Limb (tissue), 2 donors: ENCODE measurements around the gene UBE2E1.
"Not testable (repeated sequence)": the region's sequence is repeated elsewhere in the genome, so short reads cannot be mapped to it uniquely, and the experiment has no call there.

Source experiments
- DNase-seq, 2 donors: peaks; one replicate each; pipeline ENCODE4 v3.0.0-alpha.2; 2016; ENCODE audit errors: extremely low spot score in 2 of 2

The UBE2E1 gene

GRCh38 chr3:23845326-23846216 lies 39.8 kb downstream of the UBE2E1 start:
- DNase-seq: no peak

DNA sequence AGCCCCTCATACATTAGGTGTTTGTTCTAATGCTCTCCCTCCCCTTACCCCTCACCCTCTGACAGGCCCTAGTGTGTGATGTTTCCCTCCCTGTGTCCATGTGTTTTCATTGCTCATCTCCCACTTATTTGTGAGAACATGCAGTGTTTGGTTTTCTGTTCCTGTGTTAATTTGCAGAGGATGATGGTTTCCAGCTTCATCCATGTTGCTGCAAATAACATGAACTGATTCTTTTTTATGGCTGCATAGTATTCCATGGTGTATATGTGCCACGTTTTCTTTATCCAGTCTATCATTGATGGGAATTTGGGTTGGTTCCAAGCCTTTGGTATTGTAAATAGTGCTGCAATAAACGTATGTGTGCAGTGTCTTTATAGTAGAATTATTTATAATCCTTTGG lies 43.7 kb downstream of the UBE2E1 start:
- DNase-seq: not testable (repeated sequence)

DNA sequence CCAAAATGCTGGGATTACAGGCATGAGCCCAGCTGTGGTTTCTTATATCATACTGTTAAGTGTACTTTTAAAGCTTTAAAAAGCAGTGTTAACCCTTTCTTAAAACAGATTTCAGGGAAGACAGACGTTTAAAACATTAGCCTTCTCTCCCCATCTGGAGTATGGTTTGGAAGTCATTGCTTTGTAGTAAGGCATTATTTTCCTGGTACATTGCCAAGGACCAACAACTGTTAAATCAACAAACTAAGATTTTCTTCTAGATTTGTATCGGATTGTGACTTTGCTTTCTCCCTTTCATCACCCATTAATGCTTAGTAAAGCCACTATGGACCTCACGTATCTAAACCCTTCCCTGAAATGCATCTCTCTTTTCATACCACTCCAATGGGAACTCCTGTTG lies 50.5 kb downstream of the UBE2E1 start:
- no peak for DNase-seq

DNA sequence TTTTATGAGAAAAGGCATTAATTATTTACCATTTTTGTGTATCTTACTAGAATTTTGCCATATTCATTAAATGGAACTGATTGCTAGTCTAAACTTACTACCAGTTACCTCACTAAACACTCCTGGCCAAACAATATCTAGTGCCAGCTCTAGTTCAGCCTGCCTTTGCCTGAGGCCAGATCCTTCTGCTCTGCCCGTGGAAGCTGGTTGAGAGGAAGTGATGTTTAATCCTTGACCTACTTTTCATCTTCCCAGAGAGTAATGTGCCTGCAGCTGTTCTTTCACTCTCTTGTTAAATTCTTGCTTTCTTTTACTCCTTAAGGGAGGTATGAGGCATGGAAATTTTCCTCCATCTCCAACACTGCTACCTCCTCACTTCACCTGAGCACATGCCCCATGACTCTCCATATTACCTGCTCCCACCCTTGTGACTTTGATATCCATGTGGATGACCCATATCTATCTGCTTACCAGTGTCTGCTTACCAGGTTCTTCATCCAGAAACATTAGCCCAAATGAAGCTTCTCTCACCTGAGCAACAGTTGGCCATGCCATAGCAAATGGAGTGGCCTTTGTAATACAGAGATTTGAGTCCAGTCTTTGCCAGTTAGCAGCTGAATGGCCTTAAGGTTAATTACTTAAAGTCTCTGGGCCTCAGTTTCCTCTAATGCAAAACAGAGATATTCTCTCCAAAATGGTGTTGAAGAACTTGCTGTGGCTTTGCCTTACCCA lies 53.4 kb downstream of the UBE2E1 start:
- no peak for DNase-seq

- DNase-seq: no peak
These were observed 54.2 kb downstream of the UBE2E1 start for GRCh38 chr3:23859839-23860382.

DNA sequence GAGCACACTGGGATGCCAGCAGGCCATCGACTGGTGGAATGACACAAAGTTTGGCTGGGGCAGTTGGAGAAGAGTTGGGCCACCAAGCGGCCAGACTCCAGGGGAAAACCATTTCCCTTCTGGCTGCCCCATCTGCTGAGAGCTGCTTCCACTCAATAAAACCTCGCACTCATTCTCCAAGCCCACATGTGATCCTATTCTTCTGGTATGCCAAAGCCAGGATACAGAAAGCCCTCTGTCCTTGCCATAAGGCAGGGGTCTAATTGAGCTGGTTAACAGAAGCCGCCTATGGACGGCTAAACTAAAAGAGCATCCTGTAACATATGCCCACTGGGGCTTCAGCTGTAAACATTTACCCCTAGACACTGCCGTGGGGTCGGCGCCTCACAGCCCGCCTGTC lies 55.9 kb downstream of the UBE2E1 start:
- DNase-seq: no peak

GRCh38 chr3:23863060-23863459 lies 57.3 kb downstream of the UBE2E1 start:
- no peak for DNase-seq

DNA sequence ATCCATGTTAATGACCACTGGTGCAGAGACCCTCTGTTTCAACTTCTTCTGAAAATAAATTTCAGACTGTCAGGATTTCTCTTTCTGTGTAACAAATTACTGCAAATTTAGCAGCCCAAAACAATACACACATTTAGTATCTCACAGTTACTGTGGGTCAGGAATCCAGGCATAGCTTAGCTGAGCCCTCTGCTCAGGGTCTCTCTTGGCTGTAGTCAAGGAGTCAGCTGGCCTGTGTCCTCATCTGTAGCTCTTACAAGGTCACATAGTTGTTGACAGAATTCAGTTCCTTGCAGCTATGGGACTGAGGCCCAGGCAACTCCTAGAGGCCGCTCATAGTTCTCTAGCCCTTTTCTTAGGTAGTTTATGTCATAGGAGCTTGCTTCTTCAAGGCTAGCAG lies 59.2 kb downstream of the UBE2E1 start:
- DNase-seq: no peak

DNA sequence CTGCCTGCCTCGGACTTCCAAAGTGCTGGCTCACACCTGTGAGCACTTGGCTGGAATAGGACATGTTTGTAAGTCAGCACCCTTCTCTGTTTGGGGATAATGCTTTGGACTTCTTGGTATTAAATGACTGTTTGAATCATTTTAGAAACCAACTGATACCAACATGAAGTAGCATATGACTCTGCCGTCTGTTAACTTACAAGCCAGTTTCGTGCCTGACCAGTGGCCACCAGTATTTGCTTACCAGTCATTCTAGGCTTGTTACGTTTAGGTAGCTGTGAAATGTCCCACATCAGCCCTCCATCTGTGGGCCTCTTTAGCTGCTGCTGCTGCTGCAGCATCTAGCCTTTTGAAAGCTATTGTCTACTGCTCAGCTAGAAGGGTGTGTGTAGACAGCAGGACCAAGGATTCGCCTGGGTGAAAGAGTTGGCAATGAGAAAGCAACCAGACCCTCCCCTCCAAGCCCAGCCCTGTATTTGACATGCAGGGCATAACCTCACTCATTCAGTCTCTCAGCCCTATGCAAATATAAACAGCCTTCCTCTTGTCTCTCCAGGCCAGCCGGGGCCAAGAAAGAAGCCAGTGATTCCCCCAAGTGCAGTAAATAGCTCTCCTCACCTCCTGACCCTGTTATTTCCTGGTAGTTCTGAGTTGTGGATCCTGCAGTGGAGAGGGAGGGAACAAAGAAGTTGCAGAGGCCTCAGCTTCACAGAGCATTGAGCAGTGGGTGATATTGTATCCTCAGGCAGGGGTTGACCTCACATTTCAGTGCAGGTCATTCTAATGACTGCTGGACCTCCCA lies 60.0 kb downstream of the UBE2E1 start:
- DNase-seq: peak in 1 of 2 donors; percentile 42

GRCh38 chr3:23867400-23867799 lies 61.6 kb downstream of the UBE2E1 start:
- DNase-seq: no peak

- DNase-seq: no peak
These were observed 62.1 kb downstream of the UBE2E1 start for GRCh38 chr3:23867838-23868237.

DNA sequence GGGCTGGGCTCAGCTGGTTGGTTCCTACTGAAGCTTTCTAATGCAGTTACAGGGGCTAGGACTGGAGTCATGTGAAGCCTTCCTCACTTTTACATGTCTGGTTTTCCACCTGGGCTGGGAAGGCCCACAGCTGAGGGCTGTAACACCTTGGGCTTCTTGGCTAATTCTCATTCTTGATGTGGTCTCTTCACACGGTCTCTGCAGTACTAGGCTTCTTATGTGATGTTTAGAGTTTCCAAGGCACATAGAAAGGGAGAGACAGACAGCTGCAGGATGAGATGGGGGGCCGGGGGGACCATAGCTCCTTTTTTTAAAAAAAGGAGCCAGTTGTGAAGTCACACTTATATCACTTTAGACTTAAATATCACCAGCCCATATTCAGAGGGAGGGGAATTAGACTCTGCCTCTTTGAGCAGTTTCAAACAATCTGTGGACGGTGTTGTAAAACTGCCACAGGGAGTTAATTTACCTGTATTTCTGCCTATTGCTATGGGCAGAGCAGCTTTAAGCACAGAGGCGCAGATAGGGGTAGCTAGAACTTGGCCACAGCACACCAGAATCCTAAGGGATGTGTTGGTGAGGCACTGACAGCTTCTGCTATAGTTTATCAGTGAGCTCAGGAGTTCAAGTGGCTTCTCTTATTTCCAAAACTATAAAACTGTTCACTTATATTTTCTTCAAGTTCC lies 64.4 kb downstream of the UBE2E1 start:
- no peak for DNase-seq

DNA sequence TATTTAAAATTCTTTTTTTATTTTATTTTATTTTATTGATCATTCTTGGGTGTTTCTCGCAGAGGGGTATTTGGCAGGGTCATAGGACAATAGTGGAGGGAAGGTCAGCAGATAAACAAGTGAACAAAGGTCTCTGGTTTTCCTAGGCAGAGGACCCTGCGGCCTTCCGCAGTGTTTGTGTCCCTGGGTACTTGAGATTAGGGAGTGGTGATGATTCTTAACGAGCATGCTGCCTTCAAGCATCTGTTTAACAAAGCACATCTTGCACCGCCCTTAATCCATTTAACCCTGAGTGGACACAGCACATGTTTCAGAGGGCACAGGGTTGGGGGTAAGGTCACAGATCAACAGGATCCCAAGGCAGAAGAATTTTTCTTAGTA lies 64.9 kb downstream of the UBE2E1 start:
- DNase-seq: not testable (repeated sequence)

DNA sequence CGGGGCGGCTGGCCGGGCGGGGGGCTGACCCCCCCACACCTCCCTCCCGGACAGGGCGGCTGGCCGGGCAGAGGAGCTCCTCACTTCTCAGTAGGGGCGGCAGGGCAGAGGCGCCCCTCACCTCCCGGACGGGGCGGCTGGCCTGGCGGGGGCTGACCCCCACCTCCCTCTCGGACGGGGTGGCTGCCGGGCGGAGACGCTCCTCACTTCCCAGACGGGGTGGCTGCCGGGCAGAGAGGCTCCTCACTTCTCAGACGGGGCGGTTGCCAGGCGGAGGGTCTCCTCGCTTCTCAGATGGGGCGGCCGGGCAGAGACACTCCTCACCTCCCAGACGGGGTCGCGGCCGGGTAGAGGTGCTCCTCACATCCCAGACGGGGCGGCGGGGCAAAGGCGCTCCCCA lies 65.6 kb downstream of the UBE2E1 start:
- DNase-seq: not testable (repeated sequence)

- no peak for DNase-seq
These were observed 66.6 kb downstream of the UBE2E1 start for GRCh38 chr3:23872330-23872729.

- DNase-seq: no peak
These were observed 68.2 kb downstream of the UBE2E1 start for GRCh38 chr3:23873941-23874340.

GRCh38 chr3:23874359-23875112 lies 68.8 kb downstream of the UBE2E1 start:
- DNase-seq: no peak

DNA sequence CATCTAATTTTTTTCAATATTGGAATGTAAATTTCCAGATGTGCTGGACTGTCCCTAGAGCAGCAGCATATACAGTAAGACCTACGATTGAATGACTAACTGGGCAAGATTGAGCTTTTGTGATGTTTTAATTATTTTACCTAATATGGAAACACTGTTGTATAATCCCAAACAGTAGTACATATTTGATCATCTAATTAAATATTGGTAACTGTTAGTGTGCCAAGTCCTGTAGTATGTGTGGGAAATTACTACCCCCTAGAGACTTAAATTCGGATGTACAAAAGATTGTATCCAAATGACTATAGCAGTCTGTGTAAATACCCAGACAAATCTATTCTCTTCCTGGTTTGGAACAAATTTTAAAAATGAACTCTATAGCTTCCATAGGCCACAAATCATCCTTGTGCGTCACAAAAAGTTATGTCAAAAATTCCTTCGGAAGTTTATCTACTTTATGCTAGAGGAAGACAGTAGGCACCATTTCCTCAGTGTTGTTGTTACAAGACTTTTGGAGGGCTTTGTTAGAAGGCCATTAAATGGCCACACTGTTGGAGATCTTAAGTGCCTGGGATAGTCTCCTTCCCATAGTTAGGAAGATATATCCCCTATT lies 69.5 kb downstream of the UBE2E1 start:
- no peak for DNase-seq

DNA sequence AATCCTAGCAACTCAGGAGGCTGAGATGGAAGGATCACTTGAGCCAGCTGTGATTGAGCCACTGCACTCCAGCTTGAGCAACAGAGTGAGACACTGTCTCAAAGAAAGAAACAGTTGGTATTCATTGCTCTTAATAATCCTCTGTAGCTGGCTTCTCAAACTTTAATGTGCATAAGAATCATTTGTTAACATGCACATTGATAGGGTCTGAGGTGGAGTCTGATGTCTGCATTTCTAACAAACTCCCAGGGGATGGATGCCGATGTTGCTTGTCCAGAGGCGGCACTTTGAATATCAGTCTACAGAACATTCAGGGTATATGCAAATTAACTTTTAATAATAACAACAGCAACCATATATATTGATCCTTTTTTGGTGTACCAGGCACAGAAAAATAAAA lies 71.2 kb downstream of the UBE2E1 start:
- DNase-seq: no peak
